Measurements from ENCODE around the gene WDR35.

The WDR35 gene

DNA sequence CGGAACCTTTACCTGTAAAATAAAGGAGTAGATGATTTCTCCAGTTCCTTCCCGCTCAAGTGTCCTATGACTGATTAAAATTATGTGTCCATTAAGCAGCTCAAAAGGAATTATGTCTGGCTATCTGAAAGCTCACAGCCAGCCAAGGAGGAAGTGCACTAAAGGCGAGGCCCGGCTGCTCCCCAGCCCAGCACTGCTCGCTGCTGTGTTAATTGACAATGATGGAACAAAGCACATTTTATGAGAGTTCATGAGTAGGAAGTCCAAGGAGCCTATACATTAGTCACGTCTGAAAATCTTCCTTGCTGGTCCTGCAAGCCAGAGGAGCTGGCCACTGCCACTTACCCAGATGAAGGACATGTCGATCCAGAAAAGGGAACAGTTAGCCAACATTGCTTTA is 102.4 kb downstream of the WDR35 start:
- no peak for TF ChIP-seq ZFX (IDR thresholded peaks at IDR 0.05)
- TF ChIP-seq, protein P1, sequence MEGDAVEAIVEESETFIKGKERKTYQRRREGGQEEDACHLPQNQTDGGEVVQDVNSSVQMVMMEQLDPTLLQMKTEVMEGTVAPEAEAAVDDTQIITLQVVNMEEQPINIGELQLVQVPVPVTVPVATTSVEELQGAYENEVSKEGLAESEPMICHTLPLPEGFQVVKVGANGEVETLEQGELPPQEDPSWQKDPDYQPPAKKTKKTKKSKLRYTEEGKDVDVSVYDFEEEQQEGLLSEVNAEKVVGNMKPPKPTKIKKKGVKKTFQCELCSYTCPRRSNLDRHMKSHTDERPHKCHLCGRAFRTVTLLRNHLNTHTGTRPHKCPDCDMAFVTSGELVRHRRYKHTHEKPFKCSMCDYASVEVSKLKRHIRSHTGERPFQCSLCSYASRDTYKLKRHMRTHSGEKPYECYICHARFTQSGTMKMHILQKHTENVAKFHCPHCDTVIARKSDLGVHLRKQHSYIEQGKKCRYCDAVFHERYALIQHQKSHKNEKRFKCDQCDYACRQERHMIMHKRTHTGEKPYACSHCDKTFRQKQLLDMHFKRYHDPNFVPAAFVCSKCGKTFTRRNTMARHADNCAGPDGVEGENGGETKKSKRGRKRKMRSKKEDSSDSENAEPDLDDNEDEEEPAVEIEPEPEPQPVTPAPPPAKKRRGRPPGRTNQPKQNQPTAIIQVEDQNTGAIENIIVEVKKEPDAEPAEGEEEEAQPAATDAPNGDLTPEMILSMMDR (conservative IDR thresholded peaks at IDR 0.05) = no peak
- peak overlapping the region; percentile 3; the same call in 1 of the 2 replicates for H3K27ac ChIP-seq

DNA sequence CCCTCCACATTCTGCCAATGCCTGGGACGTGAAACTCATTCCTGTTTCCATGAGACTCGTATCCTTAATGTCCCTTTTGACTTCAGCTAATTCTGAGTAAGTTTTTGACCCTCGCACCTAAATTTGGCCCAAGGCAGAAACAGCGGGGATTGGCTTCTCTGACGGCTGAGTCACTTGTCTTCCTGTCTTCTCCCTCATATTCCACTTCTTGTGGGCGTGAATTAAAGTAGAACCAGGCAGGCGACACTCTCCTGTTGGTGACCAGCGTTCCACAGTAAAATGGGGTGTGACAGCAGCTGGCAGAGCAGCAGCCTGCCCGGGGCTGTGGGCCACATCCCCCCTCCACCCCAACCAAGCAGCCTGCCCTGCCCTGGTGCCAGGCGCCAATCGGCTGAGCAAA is 103.6 kb downstream of the WDR35 start:
- 0 out of 2 replicates have a peak overlapping the region, but pooled peaks have one; percentile 2 for H3K27ac ChIP-seq
- no peak for TF ChIP-seq ZFX (IDR thresholded peaks at IDR 0.05)
- TF ChIP-seq, protein P1 (conservative IDR thresholded peaks at IDR 0.05) = no peak

DNA sequence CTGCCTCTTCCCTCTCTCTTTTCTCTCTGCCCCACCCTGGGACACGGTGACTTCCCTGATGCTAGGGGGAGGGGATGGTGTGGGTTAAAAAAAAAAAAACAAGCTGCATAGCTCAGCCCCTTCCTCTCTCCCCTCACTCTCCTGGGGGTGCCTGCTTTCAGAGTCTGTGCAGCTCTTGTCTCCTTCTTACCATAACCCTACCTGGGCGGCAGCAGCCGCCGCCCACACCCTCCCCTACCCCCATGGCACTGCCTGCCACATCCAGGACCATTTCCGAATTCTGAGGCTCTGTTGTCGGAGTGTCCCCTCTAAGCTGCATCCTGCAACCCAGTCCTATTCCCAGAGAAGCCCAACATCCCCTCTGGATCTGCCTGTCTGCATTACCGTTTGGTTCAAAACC is 104.1 kb downstream of the WDR35 start:
- H3K27ac ChIP-seq = no peak overlapping the region
- TF ChIP-seq, protein P1 (conservative IDR thresholded peaks at IDR 0.05) = no peak
- TF ChIP-seq ZFX (IDR thresholded peaks at IDR 0.05) = no peak

DNA sequence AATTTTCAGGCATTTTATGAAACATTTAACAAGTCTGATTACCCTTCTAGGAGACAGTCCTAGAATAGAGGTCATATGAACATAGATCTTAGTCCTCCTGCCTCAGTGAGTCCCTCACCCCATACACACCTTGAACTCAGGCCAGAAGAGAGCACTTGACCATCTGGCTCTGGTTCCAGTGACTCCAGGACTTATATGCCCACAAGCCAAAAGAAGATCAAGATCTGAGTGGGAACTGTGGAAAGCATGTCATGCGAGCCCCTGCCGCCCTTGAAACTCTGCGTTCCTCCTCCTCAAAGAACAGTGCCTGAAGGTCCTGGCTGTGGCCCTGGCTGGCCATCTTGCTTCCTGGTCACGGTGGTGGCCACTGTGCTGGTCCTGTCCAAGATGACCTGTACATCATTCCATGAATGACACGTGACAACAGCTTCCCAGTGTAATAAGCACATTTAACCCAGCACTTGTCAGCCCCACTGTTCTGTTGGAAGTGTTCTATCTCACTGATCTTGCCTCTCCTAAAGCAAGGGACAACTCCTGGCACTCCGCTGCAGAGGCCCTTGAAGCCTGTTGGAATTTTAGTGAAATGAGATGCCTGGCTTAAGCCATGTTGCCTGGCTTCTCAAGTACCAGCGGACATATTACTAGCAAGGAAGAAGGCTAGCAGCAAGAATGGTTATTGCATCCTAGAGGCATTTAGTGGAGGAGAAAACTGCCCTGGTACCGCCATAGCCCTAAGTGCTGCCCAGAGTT is 105.8 kb downstream of the WDR35 start:
- no peak for TF ChIP-seq ZFX (IDR thresholded peaks at IDR 0.05)
- TF ChIP-seq, protein P1 (conservative IDR thresholded peaks at IDR 0.05) = no peak
- H3K27ac ChIP-seq = no peak overlapping the region

DNA sequence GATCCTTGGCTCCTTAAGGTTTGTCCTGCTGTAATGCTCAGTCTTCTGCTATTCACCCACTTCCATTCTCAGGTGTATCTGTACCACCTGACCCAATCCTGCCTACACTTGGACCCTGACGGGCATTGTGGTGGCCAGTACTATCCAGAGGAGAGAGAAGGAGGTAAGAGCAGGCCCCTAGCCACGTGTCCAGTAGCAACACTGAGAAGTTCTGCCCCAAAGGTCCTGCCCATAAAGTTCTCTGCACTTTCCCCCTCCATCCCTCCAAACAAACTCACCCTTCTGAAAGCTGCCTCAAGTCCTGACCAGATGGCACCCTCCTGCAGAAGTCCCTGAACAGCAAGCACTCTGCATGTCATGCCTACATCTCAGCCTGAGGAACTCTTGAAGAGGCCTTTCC is 106.4 kb downstream of the WDR35 start:
- TF ChIP-seq, protein P1 (conservative IDR thresholded peaks at IDR 0.05) = no peak
- TF ChIP-seq ZFX (IDR thresholded peaks at IDR 0.05) = no peak

DNA sequence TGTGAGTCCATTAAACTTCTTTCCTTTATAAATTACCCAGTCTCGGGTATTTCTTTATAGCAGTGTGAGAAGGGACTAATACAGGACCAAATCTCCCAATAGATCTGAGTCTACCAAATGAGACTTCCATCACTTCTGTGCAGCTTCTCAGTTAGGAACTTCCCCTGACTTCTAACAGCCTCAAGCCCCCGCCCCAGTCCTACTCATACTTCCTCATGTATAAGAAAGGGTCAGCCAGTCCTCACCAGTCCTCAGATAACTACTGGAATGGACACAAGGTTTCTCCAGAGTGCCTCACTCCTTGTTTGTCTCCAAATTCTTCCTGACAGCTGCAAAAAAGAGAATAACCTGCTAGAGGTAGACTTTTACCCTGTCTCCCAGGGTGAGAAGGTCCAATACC is 107.6 kb downstream of the WDR35 start:
- TF ChIP-seq ZFX (IDR thresholded peaks at IDR 0.05) = no peak
- TF ChIP-seq, protein P1 (conservative IDR thresholded peaks at IDR 0.05) = no peak
- no peak overlapping the region for H3K27ac ChIP-seq

More for the DNA sequence above, 106.4 kb downstream of the WDR35 start:
- no peak overlapping the region for H3K27ac ChIP-seq

DNA sequence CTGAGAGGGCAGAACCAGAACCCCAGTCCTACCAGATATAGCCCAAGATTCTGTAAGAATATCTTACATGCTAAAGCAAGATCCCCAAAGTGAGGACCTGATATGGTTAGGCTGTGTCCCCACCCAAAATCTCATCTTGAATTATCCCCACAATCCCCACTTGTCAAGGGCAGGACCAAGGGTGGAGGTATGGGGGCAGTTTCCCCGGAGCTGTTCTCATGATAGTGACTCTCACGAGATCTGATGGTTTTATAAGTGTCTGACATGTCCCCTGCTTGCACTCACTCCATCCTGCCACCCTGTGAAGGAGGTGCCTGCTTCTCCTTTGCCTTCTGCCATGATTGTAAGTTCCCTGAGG is 108.0 kb downstream of the WDR35 start:
- TF ChIP-seq, protein P1 (conservative IDR thresholded peaks at IDR 0.05) = no peak
- H3K27ac ChIP-seq = no peak overlapping the region

All from C4-2B (cell line).